Esophagus squamous epithelium (tissue), 5 donors: Measurements from ENCODE around the gene CASTOR1. TPM values are rescaled to one million over a fixed set of nuclear protein-coding genes. Genes with fewer than 3 reads are reported as not detected.
A peak's percentile ranks its signal among the peaks of the same experiment; 100 is the strongest.

ENCODE experiments used
- DNase-seq: peaks from one replicate; lab custom pipeline; 2025; lab: John Stamatoyannopoulos, UW
- H3K27ac ChIP-seq, 4 donors: fragments of 200-600 bp; sonication (generic); one replicate each; pipeline ENCODE4 v1.5.1; 2016 to 2019; ENCODE audit warnings: mild to moderate bottlenecking in 1 of 4
- H3K27me3 ChIP-seq, 4 donors: fragments of 200-600 bp; sonication (generic); 1 replicate in 3 of 4; 2 replicates in 1 of 4; pipeline versions ENCODE4 v1.5.1 to v1.6.0; 2017 to 2021; ENCODE audit warnings: antibody characterized with exemption in 1 of 4
- H3K36me3 ChIP-seq, 3 donors: fragments of 200-600 bp; sonication (generic); one replicate each; pipeline ENCODE4 v1.5.1; 2016 to 2019
- H3K4me1 ChIP-seq, 3 donors: fragments of 200-600 bp; sonication (generic); one replicate each; pipeline ENCODE4 v1.5.1; 2017 to 2019
- H3K4me3 ChIP-seq, 4 donors: fragments of 200-600 bp; sonication (generic); 1 replicate in 3 of 4; 2 replicates in 1 of 4; pipeline ENCODE4 v1.5.1; 2016 to 2019; ENCODE audit warnings: mild to moderate bottlenecking in 2 of 4, moderate library complexity in 1 of 4
- H3K9me3 ChIP-seq, 3 donors: fragments of 200-600 bp; sonication (generic); one replicate each; pipeline ENCODE4 v1.5.1; 2016 to 2019
- CTCF ChIP-seq, 6 experiments: fragments of 450-650 bp in 4 of 6; fragments of 200-600 bp in 2 of 6; sonication (generic) in 2 of 6; IDR thresholded peaks; one replicate each; pipeline ENCODE4 v1.5.1; 2016 to 2019; ENCODE audit warnings: antibody characterized with exemption in 6 of 6, mild to moderate bottlenecking in 4 of 6, moderate library complexity in 4 of 6
- POLR2A ChIP-seq, 4 donors: fragments of 450-650 bp; IDR thresholded peaks; one replicate each; pipeline ENCODE4 v1.6.1; 2017; ENCODE audit warnings: antibody characterized with exemption in 4 of 4, mild to moderate bottlenecking in 4 of 4, moderate library complexity in 3 of 4
- WGBS, 2 donors: methylation state at CpG; one replicate each; pipeline ENCODE4 v1.1.5; 2018; 5-methylcytosine and 5-hydroxymethylcytosine counted together
- intact Hi-C: fragments of 100-400 bp; cut with DNase I; formaldehyde crosslinking; loops from one replicate; pipeline ENCODE4 v1.15.0; 2022
- total RNA-seq, 4 donors: library from RNA; depleted of rRNA; stranded (reverse); fragments of >200 nt; gene quantifications; one replicate each; pipeline ENCODE4 v1.1.0, GENCODE V29; 2016
- donor health status: DM: yes; HTN: yes; CAD: no.

The CASTOR1 gene
- total RNA-seq, 4 donors from 2014 or later = 18.9 to 76.4 (median 40.7) TPM

DNA sequence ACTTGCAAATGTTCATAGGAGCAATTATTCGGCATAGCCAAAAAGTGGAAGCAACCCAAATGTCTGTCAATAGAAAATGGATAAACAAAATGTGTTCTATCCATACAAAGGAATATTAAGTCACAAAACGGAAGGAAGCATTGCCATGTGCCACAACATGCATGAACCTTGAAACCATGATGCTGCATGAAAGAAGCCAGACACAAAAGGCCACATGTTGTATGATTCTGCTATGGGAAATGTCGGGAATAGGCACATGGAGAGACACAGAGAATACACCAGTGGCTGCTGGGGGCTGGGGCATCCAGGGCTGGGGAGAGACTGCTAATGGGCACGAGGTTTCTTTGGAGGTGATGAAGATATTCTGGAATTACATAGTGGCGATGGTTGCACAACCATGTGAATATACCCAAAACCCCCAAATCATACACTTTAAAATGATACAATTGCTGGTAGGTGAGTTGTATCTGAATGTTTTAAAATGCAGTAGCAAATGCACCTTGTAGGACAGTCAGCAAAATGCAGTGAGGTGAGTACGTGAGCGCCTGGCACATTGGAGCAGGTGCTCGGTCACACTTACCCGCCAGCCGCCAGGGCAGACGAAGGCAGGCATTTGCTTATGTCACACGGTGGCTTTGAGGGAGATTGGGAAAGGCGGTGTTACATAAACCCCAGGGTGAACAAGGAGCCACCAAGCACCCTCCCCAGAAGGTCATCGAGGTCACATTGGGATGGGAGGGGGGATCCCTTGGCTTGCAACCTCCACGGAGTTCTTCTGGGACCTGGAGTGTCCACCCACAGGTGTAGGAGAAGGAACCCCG, 16.3 kb downstream of the CASTOR1 start:
- H3K27ac ChIP-seq = no peak overlapping the region
- no peaks in the 10 kb centered on the region for H3K9me3 ChIP-seq
- H3K27me3 ChIP-seq = no peaks in the 10 kb centered on the region
- no peak for DNase-seq
- TF ChIP-seq CTCF (IDR thresholded peaks at IDR 0.05) (no peak), POLR2A (IDR thresholded peaks at IDR 0.05) (no peak)
- 74 to 79% methylated on average over 15 to 16 of the region's 16 CpGs for WGBS, 2 donors
- peaks cover 11 to 52% (median 23%) of the 10 kb centered on the region in 3 donors for H3K4me1 ChIP-seq
- no peak overlapping the region for H3K4me3 ChIP-seq
- no peaks in the 10 kb centered on the region for H3K36me3 ChIP-seq
- intact Hi-C loops = loop anchor here (5.0 kb wide), 1 partner anchor 334 kb away; the partner anchor contains the start of gene TCN2

GRCh38 chr22:30270832-30271231, 18.5 kb downstream of the CASTOR1 start:
- Histone ChIP-seq H3K36me3 (no peaks in the 10 kb centered on the region), H3K4me3 (no peak overlapping the region), H3K9me3 (no peaks in the 10 kb centered on the region), H3K27ac (peak overlapping the region in 3 of 4 donors; percentile 30 to 52 (median 44)), H3K27me3 (no peaks in the 10 kb centered on the region), H3K4me1 (peaks cover 1 to 36% (median 7%) of the 10 kb centered on the region in 3 donors)
- TF ChIP-seq POLR2A (IDR thresholded peaks at IDR 0.05) = peak in 1 of 4 donors; percentile 23
- TF ChIP-seq CTCF (IDR thresholded peaks at IDR 0.05) = no peak
- intact Hi-C loops = loop anchor here (5.0 kb wide), 1 partner anchor 336 kb away; the partner anchor contains the start of gene TCN2
- peak; percentile 44 for DNase-seq
- WGBS, 2 donors = 75 to 80% methylated on average over 9 to 16 of the region's 16 CpGs

GRCh38 chr22:30268331-30268730, 21.0 kb downstream of the CASTOR1 start:
- H3K36me3 ChIP-seq = no peaks in the 10 kb centered on the region
- TF ChIP-seq CTCF (IDR thresholded peaks at IDR 0.05) = no peak
- no peak for TF ChIP-seq POLR2A (IDR thresholded peaks at IDR 0.05)
- H3K27me3 ChIP-seq = no peaks in the 10 kb centered on the region
- no peaks in the 10 kb centered on the region for H3K9me3 ChIP-seq
- intact Hi-C loops = no loop called here
- WGBS, 2 donors = 90 to 91% methylated on average over 8 of the region's 8 CpGs
- no peak overlapping the region for H3K4me3 ChIP-seq
- H3K4me1 ChIP-seq = peaks cover 1 to 19% (median 3%) of the 10 kb centered on the region in 3 donors
- peak overlapping the region in 1 of 4 donors; percentile 29 for H3K27ac ChIP-seq
- DNase-seq = no peak

DNA sequence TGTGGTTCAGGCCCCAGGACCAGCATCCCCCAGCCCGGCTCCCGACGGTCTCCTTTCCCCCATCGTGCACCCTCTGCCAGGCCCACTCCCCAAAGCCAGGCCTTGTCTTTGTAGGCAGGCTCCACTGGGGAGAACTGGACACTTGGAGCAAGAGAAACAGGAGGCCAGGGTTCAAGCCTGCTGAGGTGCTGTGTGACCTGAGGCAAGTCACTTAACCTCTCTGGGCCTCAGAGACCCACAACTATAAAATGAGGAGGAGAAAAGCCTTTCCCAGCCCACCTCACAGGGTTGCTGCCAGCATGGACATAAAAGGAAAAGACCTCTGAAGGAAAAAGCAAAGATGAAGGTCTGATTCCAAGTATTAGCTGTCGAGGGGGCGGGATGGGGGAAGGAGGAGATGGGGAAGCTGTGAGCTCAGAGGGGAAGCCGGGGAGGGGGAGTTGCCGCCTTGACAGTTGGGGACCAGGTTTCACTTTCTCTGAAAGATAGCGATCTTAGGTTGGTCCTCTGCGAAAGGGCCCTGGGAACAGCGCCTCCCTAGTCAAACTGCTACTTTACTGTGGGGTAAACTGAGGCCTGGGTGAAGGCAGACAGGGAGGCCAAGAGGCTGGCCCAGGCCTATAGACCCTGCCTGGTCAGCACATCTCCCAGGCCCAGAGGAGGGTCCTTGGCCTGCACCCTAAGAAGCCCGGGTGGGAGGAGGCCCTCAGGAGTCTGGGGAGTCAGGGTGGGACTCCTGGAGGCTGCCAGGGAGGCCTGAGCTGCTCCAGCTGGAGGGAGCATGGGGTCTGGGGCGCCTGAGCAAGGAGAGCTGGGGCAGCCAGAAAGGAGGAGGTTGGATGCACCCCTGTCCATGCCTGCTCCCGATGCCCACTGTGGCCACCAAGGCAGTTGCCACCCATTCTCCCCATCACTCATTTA, 21.7 kb downstream of the CASTOR1 start:
- intact Hi-C loops = no loop called here
- 77 to 82% methylated on average over 7 to 8 of the region's 14 CpGs for WGBS, 2 donors
- no peak for TF ChIP-seq CTCF (IDR thresholded peaks at IDR 0.05)
- TF ChIP-seq POLR2A (IDR thresholded peaks at IDR 0.05) = no peak

More for the DNA sequence above, 21.7 kb downstream of the CASTOR1 start:
- no peaks in the 10 kb centered on the region for H3K36me3 ChIP-seq
- H3K4me3 ChIP-seq = peak overlapping the region in 2 of 4 donors; percentile 36 to 50
- H3K4me1 ChIP-seq = peaks cover 7 to 25% (median 10%) of the 10 kb centered on the region in 3 donors
- no peaks in the 10 kb centered on the region for H3K27me3 ChIP-seq
- H3K9me3 ChIP-seq = no peaks in the 10 kb centered on the region
- no peak for DNase-seq
- H3K27ac ChIP-seq = peak overlapping the region; percentile 32 to 82 (median 60)
